NOMO-1 (cell line): ENCODE results near the gene BRME1.
A peak's percentile ranks its signal among the peaks of the same experiment; 100 is the strongest.

ENCODE experiments used
- DNase-seq, 2 experiments: peaks; one replicate each; lab custom pipeline; 2025; ENCODE audit not compliant: unreplicated experiment in 2 of 2; lab: John Stamatoyannopoulos, UW

Gene BRME1

DNA sequence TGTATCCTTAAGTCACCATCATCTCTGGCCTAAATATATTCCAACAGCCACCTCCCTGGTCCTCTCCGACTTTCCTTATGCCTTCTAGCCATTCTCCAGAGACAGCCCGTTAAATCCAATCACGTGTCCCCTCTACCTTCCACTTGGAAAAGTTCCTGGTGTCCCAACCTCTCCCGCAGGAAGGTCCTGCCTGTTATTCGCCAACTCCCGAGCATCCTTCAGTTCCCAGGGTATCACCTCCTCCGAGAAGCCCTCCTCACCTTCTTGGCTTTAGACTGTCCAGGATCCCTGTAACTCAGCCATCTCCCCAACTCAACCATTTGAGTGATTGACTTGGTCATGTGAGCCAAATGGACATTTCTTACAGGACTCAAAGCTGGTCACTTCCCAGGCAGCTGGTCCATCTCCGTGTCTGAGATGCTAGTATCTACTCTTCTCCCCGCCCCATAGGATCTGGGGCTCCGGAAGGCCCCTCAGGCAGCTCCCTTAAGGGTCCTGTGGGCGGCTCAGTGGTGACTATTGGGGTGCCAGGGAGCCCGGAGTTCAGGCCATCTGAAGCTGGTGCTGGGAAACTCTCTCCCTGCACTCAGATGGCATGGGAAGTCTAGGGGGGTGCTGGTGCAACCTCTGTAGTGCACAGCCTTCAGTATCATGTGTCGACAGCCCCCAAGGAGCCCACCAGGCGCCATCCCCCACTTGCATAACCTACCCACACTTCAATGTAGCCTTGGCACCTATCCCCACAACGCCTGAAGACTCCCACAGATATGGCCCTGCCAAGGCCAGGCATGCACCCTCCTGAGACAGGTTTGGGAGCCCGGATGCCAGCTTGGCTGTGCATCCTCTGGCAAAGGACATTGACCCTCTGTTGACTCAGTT is 56.9 kb downstream of the BRME1 start:
- no peak for DNase-seq

DNA sequence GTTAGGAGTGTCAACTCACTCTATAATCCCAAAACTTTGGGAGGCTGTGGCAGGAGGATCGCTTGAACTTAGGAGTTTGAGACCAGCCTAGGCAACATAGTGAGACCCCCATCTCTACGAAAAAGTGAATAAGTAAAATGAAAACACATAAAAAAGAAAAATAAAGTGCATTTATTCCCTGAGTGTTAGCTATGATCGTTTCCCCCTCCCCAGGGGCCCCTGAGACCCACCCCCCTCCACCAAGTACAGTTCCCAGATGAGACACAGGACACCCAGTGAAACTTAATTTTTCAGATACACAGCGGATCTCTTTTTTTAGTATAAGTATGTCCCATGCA is 57.6 kb downstream of the BRME1 start:
- DNase-seq = no peak

DNA sequence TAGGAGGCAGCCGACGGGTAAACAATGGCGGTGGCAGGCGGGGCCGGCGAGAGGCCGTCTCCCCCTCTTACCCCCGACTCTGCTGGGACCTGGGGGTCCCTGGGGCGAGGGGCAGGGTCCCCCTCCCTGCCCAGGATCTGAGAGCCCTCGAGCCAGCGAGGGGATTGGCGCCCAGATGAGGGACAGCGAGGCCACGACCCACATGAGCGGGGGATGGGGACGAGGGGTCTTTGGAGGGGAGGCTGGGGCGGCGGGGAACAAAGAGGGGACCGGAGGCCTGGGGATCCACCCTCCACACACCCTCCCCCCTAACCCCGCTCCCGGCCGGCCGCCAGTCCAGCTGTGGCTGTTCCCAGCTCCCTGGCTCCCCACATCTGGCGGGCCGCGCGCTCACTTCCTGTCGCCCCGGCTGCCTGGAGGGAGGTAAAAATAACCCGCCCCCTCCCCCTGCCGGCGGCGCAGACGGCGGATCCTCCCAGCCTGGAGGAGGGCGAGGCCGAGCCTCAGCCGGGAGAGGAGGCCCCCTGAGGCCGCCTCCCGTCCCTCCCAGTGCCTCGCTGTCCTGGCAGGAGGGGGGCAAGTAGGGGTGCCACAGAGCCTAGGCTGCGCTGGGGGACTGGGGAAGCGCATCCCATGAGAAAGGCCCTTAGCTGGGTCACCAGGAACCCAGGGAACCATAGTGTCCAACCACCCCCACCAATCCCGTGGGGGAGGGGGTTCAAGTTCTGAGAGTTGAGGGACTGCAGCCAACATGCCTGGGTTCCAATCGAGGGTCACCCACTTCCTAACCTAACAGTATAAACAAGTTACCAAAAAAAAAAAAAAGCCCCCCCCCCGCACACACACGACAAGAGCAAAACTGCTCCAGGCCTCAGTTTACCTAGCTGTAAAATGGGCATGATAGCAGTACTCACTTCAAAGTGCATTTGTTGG is 58.2 kb downstream of the BRME1 start:
- DNase-seq = peak; percentile 78 to 84

DNA sequence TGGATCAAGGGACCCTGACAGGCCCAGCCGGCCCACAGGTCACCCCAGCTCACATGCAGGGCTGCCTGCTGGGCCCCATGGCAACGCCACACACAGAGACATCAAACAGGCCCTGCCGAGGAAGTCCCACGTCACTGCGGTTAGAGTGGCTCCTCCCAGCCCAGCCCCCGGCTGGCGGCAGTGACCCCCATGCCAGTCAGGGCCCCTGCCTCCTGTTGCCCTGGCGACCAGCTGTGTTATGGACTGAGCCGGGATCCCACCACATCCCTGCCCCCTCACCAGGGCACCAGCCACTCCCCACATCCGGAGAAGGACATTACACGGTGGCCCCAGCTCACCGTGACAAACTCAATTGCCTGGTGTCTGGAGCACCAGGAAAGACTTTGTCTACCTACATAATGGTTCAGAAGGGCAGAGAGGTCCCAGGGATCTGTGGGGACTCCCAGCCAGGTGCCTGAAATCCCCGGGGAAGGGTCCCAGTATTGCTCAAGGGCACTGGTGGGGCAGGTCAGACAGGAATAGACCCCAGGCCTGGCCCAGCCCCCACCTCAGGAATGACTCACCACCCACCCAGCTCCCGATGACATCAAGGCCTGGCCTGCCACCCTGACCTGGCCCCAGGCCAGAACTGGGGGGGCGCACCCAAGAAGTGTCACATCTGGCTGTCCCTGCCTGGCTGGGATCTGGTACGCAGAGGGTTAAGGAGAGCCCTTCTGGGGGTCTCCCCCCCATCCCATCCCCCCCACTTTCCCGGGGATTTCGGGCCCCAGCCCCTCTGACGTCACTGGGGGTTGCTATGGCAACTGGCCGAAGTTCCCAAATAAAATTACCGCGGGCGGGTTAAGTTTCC is 59.1 kb downstream of the BRME1 start:
- DNase-seq = peak; percentile 89 to 91

DNA sequence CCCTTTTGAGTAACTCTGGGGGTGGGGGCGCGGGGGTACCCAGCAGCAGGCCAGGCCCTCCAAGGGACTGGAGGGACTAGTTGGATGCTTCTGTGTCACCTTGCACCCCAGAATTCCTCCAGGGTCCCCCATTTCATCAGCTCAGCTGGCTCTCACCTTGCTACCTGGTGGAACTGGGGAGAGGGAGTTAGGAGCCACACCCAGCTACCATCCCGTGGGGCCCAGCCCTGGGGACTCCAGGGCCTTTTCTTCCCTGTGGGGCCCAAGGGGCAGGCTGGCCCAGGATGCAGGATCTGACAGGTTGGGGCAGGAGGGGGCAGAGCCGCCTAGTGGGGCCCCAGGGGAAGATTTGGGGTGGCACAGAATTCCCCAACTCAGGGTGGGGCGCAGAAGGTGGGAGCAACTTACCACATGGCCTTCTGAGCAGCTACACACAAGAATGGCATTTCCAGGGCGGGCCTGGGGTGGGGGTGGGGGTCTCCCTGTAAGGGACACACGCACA is 61.7 kb downstream of the BRME1 start:
- no peak for DNase-seq

DNA sequence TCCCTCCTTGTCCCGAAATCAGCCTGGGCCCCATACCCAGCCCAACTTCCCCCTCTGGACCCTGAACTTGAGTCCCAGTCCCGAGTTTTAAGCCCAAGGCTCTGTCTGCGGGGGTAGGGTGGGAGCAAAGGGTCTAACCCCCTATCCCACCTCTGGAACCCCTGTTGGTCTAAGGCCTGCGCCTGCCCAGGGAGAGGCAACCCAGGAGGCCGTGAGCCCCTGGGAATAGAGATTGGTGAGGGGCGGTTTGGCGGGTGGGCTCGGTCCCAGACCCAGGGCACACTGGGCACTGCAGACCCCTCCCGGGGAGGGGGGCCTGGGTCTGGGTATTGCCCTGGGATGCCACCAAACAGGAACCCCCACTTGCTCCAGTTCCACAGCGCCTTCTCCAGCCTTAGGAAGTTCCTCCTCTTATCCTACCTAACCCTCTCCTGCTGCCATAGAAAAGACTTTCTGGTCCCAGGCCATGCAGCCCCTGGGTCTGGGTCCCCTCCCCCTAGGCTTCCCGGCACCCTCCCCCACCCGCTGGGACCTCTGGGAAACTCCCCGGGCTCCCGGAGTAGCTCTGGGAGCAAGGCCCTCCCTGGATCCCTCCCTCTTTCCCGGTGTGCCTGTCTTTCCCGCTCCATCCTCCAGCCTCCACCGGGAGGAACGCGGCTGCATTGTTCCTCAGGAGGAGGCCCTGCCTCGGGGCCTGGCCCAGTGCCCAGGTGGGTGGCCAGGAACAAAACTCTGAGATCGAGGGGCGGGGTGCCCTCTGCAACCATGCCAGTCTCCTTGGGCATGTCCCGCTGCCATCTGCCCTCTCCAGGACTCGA is 62.6 kb downstream of the BRME1 start:
- DNase-seq = no peak

DNA sequence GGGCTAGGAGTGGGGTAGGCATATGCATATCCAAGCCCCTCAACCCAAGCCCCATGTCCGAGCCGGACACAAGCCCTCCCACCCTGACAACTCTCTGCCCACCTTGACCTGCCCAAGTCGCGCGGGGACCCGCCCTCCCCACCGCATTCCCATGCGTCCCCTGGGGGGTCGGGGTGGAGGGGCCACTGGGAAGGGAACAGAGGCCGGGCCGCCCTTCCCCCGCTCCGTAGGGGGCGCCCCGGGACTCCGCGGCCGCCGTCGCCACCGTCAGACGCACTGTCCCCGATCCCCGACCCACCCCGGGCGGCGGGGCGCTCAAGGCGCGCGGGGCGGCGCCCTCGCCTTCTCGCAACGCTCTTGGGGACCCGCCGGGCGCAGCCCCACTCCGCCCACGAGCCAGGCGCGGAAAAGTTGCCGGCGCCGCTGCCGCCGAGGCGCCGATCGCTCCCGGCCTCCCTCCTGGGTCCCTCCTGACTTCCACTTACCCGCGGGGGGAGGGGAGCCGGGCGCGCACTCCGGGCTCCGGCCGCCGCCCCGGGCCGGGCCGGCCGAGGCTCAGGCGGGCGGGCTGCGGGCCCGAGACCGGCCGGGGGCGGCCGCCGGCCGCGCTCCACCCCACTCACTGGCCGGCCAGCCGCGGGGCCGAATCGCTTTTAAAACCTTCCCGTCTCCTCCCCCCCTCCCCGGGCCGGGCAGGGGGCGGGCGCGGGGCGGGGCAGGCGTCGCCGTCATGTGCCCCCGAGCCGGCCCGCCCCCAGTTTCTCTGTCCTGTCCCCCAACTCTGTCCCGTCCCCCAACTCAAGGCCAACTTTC is 63.4 kb downstream of the BRME1 start:
- peak; percentile 37 to 56 for DNase-seq

DNA sequence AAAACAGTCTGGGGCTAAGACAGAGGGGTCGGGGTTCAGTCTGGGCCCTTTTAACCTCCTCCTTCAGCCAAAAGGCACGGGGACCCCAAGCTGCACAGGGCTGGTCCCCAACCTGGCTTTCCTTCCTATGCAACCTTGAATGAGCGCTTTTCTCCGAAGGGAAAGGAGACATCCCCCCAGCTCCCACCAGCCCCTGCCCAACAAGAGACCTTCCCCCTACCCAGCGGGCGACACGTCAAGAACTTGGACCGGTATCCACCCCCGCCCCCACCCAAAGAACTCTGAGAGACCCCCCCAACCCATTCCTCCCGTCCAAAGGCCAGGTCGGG is 64.0 kb downstream of the BRME1 start:
- DNase-seq = no peak

DNA sequence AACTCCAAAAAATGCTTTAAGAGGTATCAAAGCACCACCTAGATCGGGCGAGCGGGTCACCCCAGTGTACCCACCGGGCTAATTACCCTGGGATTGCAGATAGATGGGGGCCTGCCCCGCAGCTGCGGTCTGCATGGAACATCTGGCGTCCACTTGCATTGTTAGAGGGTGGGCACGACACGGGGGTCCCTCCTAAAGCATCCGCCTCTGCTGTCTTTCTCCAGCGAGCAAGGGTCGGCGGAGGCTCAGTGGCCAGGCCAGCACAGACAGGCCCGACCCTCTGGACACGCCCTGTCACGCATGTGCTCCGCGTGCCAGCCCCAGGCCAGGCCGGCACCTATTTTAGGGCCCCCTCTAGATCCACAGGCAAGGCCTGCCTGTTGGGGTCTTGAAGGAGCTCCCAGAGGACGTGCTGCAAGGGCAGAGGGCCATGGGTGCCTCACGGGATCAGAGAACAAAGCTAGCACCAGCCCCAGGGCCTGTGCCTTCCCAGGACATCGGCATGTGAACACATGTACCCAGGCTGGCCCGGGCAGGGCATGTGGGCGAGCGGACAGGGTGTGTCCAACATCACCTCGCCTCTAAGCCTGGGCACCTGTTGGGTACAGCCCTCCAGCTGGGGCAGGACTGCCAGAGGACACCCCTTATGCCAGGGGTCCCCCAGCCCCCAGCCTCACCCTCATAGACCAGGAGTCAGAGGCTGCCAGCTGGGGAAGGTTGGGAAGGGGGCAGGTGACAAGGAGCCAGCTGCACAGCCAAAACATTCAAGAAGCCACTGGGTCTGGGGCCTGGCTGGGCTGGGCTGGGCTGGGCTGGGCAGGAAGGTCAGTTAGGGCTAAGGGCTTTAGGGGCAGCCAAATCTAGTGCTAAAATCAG is 64.6 kb downstream of the BRME1 start:
- peak in 1 of 2 experiments; percentile 51 for DNase-seq

DNA sequence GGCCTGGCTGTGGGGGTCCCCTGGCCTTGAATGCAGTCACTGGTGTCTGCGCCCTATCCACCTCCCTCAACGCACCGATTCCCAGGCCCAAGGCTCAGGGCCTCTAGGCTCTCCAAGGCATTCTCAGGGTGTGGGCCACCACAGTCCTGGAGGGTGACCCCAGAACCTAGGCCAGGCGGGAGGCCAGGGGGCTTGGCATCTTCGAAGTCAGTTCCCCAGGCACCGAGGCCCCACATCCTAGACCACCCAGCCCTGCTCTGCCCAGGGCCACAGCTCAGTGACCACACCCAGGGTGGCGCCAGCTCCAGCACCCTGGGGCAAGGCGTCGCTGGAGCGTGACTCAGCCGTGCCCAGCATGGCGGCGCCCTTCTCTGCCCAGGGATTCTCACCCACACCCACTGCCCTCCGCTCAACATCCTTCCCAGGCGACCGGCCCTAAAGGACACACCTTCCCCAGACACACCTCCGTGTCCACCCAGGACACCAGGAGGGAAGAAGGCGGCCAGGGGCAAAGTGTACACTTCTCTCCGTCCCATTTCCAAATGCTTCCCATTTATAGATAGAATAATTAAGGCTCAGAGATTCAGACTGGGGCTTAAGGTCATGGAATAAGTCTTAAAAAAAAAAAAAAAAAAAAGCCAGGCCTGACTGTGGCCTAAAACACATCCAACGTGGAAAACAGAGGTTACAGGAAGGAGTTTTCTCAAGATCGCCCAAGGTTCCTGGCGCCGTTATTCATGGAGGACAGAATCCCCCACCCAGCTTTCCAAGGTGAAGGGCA is 65.4 kb downstream of the BRME1 start:
- peak in 1 of 2 experiments; percentile 31 for DNase-seq

DNA sequence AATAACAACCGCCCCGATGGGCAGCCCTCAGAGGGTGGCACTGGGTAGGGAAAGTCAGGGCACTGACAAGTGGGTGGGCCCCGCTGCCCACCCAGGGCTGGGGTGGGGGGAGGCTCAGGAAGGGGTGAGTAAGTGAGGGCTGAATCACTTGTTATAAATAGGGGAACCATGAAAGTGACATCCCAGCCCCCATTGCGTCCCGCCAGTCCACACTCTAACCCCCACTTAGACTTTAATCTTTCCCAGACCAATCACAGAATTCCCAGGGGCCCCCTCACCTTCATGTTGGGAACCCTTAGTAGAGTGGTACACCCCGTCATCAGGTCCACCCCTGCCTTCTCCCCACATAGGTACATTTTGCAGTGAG is 66.0 kb downstream of the BRME1 start:
- DNase-seq = no peak

DNA sequence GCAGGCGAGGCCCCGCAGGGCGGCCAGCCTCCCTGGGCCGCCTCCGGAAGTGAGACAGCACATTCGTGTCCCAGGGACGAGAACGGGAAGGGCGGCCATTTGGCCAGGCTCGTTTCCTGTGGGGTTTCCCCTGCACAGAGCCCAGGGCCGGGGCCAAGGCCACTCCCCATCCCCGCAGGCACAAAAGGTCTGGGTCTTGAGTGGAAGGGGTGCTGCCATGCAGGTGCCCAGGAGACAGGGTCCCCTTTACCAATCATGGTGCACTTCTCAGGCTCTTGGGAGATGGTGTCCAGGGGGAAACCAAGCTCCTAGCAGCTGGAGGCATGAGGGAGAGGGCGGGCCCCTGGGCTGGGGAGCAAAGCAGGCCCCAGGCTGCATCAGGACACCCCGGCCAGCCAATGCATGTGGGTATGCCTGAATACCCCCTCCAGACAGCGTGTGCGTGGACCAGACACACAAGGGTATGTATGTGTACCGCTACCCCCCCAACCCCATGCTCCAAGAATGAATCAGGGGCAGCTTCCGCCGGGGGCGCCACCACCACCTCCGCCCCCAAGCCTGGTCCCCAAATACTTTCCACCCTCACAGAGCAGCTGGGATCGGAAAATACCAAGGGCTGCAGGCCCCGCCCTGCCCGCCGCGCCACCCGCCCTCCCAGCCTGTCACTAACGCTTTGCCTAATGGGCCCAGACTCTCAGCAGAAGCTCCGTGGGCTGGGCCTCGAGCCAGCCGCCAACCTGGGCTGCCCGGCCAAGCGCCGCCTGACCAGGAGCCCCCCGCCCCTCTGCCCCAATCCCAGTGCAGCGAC is 66.6 kb downstream of the BRME1 start:
- peak; percentile 84 to 95 for DNase-seq

DNA sequence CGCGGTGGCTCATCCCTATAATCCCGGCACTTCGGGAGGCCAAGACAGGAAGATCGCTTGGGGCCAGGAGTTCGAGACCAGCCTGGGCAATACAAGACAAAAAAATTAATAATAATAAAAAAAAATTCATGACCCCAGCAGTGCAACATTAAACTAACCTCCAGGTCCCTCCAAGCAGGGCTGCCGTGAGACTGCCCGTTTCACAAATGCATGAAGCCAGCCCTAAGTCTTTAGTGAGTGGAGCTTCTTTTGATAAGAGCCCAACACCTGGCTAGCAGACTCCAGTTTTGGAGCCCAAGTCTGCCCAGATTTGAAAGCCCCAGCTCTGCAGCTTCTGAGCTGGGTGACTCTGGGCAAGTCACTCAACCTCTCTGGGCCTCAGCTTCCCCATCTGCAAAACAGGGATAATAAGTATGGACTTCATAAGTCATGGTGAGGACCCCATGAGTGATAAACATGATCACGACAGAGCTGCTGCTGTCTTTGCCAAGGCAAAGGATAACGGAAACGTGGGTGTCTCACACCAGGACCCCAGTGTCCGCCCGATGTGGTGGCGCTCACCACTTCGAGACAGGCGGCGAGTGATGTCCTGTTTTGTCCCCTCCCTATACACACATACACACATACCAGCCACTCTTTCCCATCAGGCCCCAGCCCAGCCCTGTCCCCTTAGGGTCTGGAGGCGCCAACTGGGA is 67.3 kb downstream of the BRME1 start:
- no peak for DNase-seq

DNA sequence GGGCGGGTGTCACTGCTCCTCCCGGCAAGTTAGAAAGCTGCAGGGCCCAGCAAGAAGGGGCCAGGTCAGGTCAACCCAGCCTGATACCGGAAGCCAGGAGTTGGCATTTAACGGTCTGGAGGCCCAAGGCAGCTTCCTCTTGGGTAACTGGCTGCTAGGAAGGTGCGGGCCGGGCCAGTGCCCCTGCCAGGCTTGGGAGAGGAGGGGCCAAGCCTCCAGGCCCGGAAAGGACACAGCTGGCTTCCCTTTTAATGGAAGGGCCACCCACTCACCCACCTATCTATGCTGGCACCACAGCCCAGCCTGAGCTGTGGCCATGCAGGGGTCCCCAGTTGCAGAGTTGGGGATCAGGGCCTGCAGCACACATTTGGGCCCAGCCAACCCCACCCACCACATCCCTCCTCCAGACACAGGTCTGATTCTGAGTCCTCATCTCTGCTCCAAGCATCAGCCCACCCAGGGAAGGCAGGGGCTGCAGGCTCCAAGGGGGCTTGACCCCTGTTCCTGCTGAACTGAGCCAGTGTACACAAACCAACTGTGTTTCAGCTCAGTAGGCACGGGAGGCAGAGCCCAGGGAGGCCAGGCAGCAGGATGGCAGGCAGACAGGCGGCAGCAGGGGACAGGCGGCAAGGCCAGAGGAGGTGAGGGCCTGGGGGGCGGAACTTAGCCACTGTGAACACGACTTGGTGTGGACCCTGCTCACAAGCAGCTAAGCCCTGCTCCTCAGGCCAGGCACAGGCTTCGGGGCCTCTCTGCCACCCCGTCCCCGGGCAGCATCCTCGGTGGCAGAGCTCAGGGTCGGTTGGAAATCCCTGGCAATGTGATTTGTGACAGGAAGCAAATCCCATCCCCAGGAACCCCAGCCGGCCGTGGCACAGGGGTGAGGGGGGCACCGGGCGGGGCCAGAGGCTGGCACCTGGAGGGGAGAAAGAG is 69.9 kb downstream of the BRME1 start:
- peak; percentile 96 to 97 for DNase-seq
